Measurements from ENCODE around the gene SARM1. TPM values are rescaled to one million over a fixed set of nuclear protein-coding genes. Genes with fewer than 3 reads are reported as not detected.

The SARM1 gene
- total RNA-seq, 2 experiments from 2014 or later = 25.7 to 29.0 TPM

- Mint-ChIP-seq H3K4me1 (no peaks in the 10 kb centered on the region), H3K4me3 (no peak overlapping the region), H3K9me3 (no peaks in the 10 kb centered on the region), H3K27me3 (peaks cover 28% of the 10 kb centered on the region), H3K27ac (no peak overlapping the region), H3K36me3 (no peaks in the 10 kb centered on the region)
- no peak for DNase-seq
Measured at GRCh38 chr17:28443901-28444638, 72.6 kb downstream of the SARM1 start.

- Mint-ChIP-seq H3K4me1 (no peaks in the 10 kb centered on the region), H3K9me3 (no peaks in the 10 kb centered on the region), H3K36me3 (no peaks in the 10 kb centered on the region), H3K4me3 (no peak overlapping the region), H3K27ac (no peak overlapping the region), H3K27me3 (peaks cover 27% of the 10 kb centered on the region)
- DNase-seq = no peak
Measured at GRCh38 chr17:28446716-28447395, 75.4 kb downstream of the SARM1 start.

GRCh38 chr17:28447396-28447760 lies 75.9 kb downstream of the SARM1 start:
- Mint-ChIP-seq H3K9me3 (no peaks in the 10 kb centered on the region), H3K27me3 (peaks cover 21% of the 10 kb centered on the region), H3K36me3 (no peaks in the 10 kb centered on the region), H3K4me3 (no peak overlapping the region), H3K4me1 (no peaks in the 10 kb centered on the region), H3K27ac (no peak overlapping the region)
- DNase-seq = no peak

DNA sequence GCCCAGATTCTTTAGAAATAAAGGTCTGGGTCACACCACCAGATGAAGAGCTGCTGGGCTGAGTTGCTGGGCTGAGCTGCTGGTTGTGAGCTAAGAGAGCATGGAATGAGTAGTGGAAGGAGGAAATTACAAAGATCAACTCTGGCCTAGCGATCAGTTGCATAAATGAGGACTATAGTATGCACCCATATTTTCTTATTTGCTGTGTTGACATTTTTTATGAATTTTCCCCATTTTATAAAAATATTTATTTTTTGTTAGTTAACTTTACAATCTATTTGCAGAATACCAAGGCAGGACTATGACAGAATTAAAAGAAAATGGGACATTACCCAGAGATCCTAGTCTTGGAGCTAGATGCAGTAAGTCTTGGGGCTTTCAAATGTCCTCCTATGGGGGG lies 78.4 kb downstream of the SARM1 start:
- H3K27me3 Mint-ChIP-seq = peaks cover 8% of the 10 kb centered on the region
- no peaks in the 10 kb centered on the region for H3K4me1 Mint-ChIP-seq
- no peaks in the 10 kb centered on the region for H3K9me3 Mint-ChIP-seq
- H3K4me3 Mint-ChIP-seq = no peak overlapping the region
- H3K27ac Mint-ChIP-seq = no peak overlapping the region
- no peak for DNase-seq
- no peaks in the 10 kb centered on the region for H3K36me3 Mint-ChIP-seq

Other genes with a start within 250 kb of the SARM1 start
- gene TMEM97, start 52.5 kb upstream of the SARM1 start, total RNA-seq = 10 to 100 TPM; 58.1 to 58.2 TPM
- 10 to 100 TPM; 17.0 to 21.4 TPM for gene IFT20, start 36.2 kb upstream of the SARM1 start, total RNA-seq
- 10 to 100 TPM; 22.2 to 23.2 TPM for gene TNFAIP1, start 35.9 kb upstream of the SARM1 start, total RNA-seq
- gene POLDIP2, start 14.2 kb upstream of the SARM1 start, total RNA-seq = 100 to 1,000 TPM; 125 to 126 TPM
- gene SEBOX, start 6.5 kb upstream of the SARM1 start, total RNA-seq = not detected
- under 1 TPM; 0.22 to 0.35 TPM for gene VTN, start 1.4 kb upstream of the SARM1 start, total RNA-seq
- gene SLC46A1, start 34.5 kb downstream of the SARM1 start, total RNA-seq = 1 to 10 TPM; 5.2 to 6.1 TPM
- gene SLC13A2, start 102.0 kb downstream of the SARM1 start, total RNA-seq = not detected
- not detected for gene FOXN1, start 134.7 kb downstream of the SARM1 start, total RNA-seq
- 10 to 100 TPM; 31.5 to 34.3 TPM for gene UNC119, start 180.9 kb downstream of the SARM1 start, total RNA-seq
- 10 to 100 TPM; 41.5 to 42.5 TPM for gene PIGS, start 199.8 kb downstream of the SARM1 start, total RNA-seq
- gene ALDOC, start 205.2 kb downstream of the SARM1 start, total RNA-seq = 10 to 100 TPM; 85.6 to 85.8 TPM
- 100 to 1,000 TPM; 111 to 122 TPM for gene SPAG5, start 227.3 kb downstream of the SARM1 start, total RNA-seq
- gene RSKR, start 242.5 kb downstream of the SARM1 start, total RNA-seq = 10 to 100 TPM; 14.3 to 17.8 TPM

Data from activated naive CD8-positive, alpha-beta T cell treated with anti-CD3 and anti-CD28 coated beads for 36 hours (primary cell).